Endothelial cell of umbilical vein (primary cell): Measurements from ENCODE around the gene SHOC2.

Experiments
- EZH2 ChIP-seq: IDR thresholded peaks from 2 replicates; pipeline ENCODE4 v1.6.1; 2012; ENCODE audit warnings: borderline replicate concordance, low read depth, mild to moderate bottlenecking, moderate library complexity, low read length, inconsistent platforms; ENCODE audit not compliant: severe bottlenecking
- POLR2A ChIP-seq: IDR thresholded peaks from 2 replicates; pipeline ENCODE4 v1.6.1; 2012; ENCODE audit warnings: low read depth, mild to moderate bottlenecking, control low read depth, low read length
- POLR2AphosphoS5 ChIP-seq: IDR thresholded peaks from 2 replicates; pipeline ENCODE4 v1.6.1; 2012; ENCODE audit warnings: low read depth, mild to moderate bottlenecking, control low read depth, low read length, moderate library complexity; ENCODE audit not compliant: insufficient read depth
- TF ChIP-seq, protein P1 (sequence below), 2 donors: IDR thresholded peaks; 1 replicate in 1 of 2; 2 replicates in 1 of 2; pipeline ENCODE4 v1.5.1; 2011; ENCODE audit warnings: low read length in 2 of 2, mild to moderate bottlenecking in 2 of 2, moderate library complexity in 2 of 2, control low read depth in 1 of 2, inconsistent platforms in 1 of 2, low read depth in 1 of 2; ENCODE audit not compliant: insufficient read depth in 1 of 2; ENCODE audit errors: extremely low read depth in 1 of 2
- TF ChIP-seq, protein P2 (sequence below): IDR thresholded peaks from 2 replicates; pipeline ENCODE4 v1.6.1; 2011; ENCODE audit not compliant: insufficient read depth, insufficient read length

DNA sequence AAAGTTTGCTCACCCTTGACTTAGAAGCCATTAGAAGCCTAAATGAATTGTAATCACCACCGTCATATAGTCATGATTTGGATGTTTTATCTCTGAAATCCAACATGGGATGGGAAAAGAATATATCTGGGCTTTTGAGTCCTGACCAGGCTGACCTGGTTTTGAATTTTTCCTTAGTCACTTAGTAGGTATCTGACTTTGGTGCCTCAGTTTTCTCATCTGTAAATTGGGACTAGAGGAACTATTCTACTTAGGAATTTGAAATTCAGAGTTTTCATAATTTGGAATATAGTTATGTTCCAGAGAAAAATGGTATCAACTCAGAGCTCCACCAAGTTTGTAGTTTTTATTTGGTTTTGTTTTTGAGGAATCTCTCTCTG, 40.9 kb downstream of the SHOC2 start:
- TF ChIP-seq POLR2AphosphoS5, result no peak
- TF ChIP-seq, protein P1, sequence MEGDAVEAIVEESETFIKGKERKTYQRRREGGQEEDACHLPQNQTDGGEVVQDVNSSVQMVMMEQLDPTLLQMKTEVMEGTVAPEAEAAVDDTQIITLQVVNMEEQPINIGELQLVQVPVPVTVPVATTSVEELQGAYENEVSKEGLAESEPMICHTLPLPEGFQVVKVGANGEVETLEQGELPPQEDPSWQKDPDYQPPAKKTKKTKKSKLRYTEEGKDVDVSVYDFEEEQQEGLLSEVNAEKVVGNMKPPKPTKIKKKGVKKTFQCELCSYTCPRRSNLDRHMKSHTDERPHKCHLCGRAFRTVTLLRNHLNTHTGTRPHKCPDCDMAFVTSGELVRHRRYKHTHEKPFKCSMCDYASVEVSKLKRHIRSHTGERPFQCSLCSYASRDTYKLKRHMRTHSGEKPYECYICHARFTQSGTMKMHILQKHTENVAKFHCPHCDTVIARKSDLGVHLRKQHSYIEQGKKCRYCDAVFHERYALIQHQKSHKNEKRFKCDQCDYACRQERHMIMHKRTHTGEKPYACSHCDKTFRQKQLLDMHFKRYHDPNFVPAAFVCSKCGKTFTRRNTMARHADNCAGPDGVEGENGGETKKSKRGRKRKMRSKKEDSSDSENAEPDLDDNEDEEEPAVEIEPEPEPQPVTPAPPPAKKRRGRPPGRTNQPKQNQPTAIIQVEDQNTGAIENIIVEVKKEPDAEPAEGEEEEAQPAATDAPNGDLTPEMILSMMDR (IDR thresholded peaks at IDR 0.05; ENCODE audit: extremely low read depth in 1 of 2, insufficient read depth in 1 of 2, low read depth in 1 of 2, low read length in 2 of 2), result no peak
- TF ChIP-seq, protein P2, sequence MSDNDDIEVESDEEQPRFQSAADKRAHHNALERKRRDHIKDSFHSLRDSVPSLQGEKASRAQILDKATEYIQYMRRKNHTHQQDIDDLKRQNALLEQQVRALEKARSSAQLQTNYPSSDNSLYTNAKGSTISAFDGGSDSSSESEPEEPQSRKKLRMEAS, result no peak
- no peak for TF ChIP-seq POLR2A
- no peak for TF ChIP-seq EZH2
